ENCODE data around the gene EEF2KMT.
"Not testable (repeated sequence)": the region's sequence is repeated elsewhere in the genome, so short reads cannot be mapped to it uniquely, and the experiment has no call there.

Gene EEF2KMT

GRCh38 chr16:5095145-5095830, 2.3 kb downstream of the EEF2KMT start:
- not testable (repeated sequence) for DNase-seq

GRCh38 chr16:5093746-5094145, 3.8 kb downstream of the EEF2KMT start:
- not testable (repeated sequence) for DNase-seq

- not testable (repeated sequence) for DNase-seq
Observed at GRCh38 chr16:5093081-5093480, 4.5 kb downstream of the EEF2KMT start.

GRCh38 chr16:5090592-5090991, 7.0 kb downstream of the EEF2KMT start:
- not testable (repeated sequence) for DNase-seq

- not testable (repeated sequence) for DNase-seq
Observed at GRCh38 chr16:5089911-5090555, 7.6 kb downstream of the EEF2KMT start.

GRCh38 chr16:5088936-5089335, 8.7 kb downstream of the EEF2KMT start:
- not testable (repeated sequence) for DNase-seq

- DNase-seq = not testable (repeated sequence)
Observed at GRCh38 chr16:5088086-5088790, 9.4 kb downstream of the EEF2KMT start.

GRCh38 chr16:5085716-5086115, 11.9 kb downstream of the EEF2KMT start:
- not testable (repeated sequence) for DNase-seq

- DNase-seq = peak in 4 of 14 donors; percentile 1 to 17 (median 6)
Observed at GRCh38 chr16:5084802-5085201, 12.8 kb downstream of the EEF2KMT start.

GRCh38 chr16:5084099-5084731, 13.4 kb downstream of the EEF2KMT start:
- DNase-seq = not testable (repeated sequence)

GRCh38 chr16:5083646-5084045, 13.9 kb downstream of the EEF2KMT start:
- DNase-seq = not testable (repeated sequence)

GRCh38 chr16:5080996-5081395, 16.6 kb downstream of the EEF2KMT start:
- DNase-seq = not testable (repeated sequence)

GRCh38 chr16:5080461-5080860, 17.1 kb downstream of the EEF2KMT start:
- not testable (repeated sequence) for DNase-seq

- no peak for DNase-seq
Observed at GRCh38 chr16:5078626-5079025, 19.0 kb downstream of the EEF2KMT start.

GRCh38 chr16:5077304-5077703, 20.3 kb downstream of the EEF2KMT start:
- no peak for DNase-seq

- DNase-seq = no peak
Observed at GRCh38 chr16:5075637-5076036, 22.0 kb downstream of the EEF2KMT start.

- not testable (repeated sequence) for DNase-seq
Observed at GRCh38 chr16:5073771-5074170, 23.8 kb downstream of the EEF2KMT start.

GRCh38 chr16:5073279-5073629, 24.3 kb downstream of the EEF2KMT start:
- DNase-seq = no peak

- DNase-seq = peak in 1 of 14 donors; percentile 25
Observed at GRCh38 chr16:5072334-5073278, 25.0 kb downstream of the EEF2KMT start.

- DNase-seq = peak; percentile 16 to 92 (median 82)
Observed at GRCh38 chr16:5071681-5072333, 25.8 kb downstream of the EEF2KMT start, which contains the start of gene ALG1. Gene ALG1 (plus strand): TSS chr16:5071843. CDS start chr16:5071850, 7 bp downstream.

GRCh38 chr16:5071341-5071680, 26.3 kb downstream of the EEF2KMT start:
- no peak for DNase-seq
